GM12878 (cell line): ENCODE data around the gene BEX3. TPM values are rescaled to one million over a fixed set of nuclear protein-coding genes. Genes with fewer than 3 reads are reported as not detected.

Experiments
- ATAC-seq: fragments of 200-7000 bp; cut with Tn5 transposase; 3 replicates; pipeline ENCODE4 v1.9.1; 2020; ENCODE audit warnings: mild to moderate bottlenecking, moderate library complexity
- BruUV-seq: library from RNA; stranded (reverse); fragments of 400-500 nt; replicated peaks from 2 replicates; lab custom pipeline; 2021; lab: Mats Ljungman, UMichigan
- CTCF ChIA-PET: fragments of 300-600 bp; sonication (Branson Sonifier 250); formaldehyde crosslinking; extraction: SDS; loops from one replicate; lab custom pipeline; 2021; ENCODE audit warnings: inconsistent platforms; lab: Yijun Ruan, JAX
- POLR2A ChIA-PET: fragments of 350-600 bp; formaldehyde crosslinking; extraction: SDS; loops from one replicate; lab custom pipeline; 2021; ENCODE audit warnings: inconsistent platforms; lab: Charles Lee
- RAD21 ChIA-PET: fragments of 300-600 bp; sonication (Branson Sonifier 250); formaldehyde crosslinking; loops from one replicate; lab custom pipeline; 2023; ENCODE audit warnings: antibody characterized with exemption; ENCODE audit not compliant: unreplicated experiment; lab: Charles Lee
- SMC1A ChIA-PET: fragments of 300-600 bp; sonication (Branson Sonifier 250); formaldehyde crosslinking; loops from one replicate; lab custom pipeline; 2023; ENCODE audit not compliant: unreplicated experiment, uncharacterized antibody; lab: Charles Lee
- DNase-seq: peaks from one replicate; pipeline ENCODE4 v3.0.0-alpha.2; 2011; ENCODE audit warnings: low read depth, low spot score
- FAIRE-seq: peaks from 3 replicates; lab custom pipeline; 2011; peaks lifted over from hg19 to GRCh38; lab: Jason Lieb, UNC
- H2AFZ ChIP-seq: 2 replicates; pipeline ENCODE4 v1.6.0; 2011; ENCODE audit warnings: low read depth, low read length, control low read depth; ENCODE audit not compliant: control insufficient read depth
- H3K27ac ChIP-seq: 2 replicates; pipeline ENCODE4 v1.5.1; 2011; ENCODE audit warnings: control low read depth; ENCODE audit not compliant: control insufficient read depth, insufficient read depth
- H3K27me3 ChIP-seq, 2 experiments: replicated peaks in 1 of 2; 2 replicates each; pipeline versions ENCODE4 v1.6.0 to v1.6.1; 2011; ENCODE audit warnings: low read length in 1 of 2; ENCODE audit not compliant: control insufficient read depth in 2 of 2, insufficient read depth in 2 of 2
- H3K36me3 ChIP-seq, 2 experiments: 2 replicates each; pipeline ENCODE4 v1.5.1; 2011; ENCODE audit warnings: low read length in 1 of 2; ENCODE audit not compliant: control insufficient read depth in 2 of 2, insufficient read depth in 2 of 2
- H3K4me1 ChIP-seq: 2 replicates; pipeline ENCODE4 v1.6.1; 2011; ENCODE audit warnings: mild to moderate bottlenecking, low read length, moderate library complexity, mixed read lengths; ENCODE audit not compliant: control insufficient read depth, insufficient read depth
- H3K4me2 ChIP-seq: 2 replicates; pipeline ENCODE4 v1.6.0; 2011; ENCODE audit warnings: control low read depth; ENCODE audit not compliant: control insufficient read depth, insufficient read depth
- H3K4me3 ChIP-seq: fragments of 200-600 bp; sonication (generic); 2 replicates; pipeline ENCODE4 v1.5.1; 2016
- H3K79me2 ChIP-seq: 2 replicates; pipeline ENCODE4 v1.6.0; 2011; ENCODE audit warnings: low read length; ENCODE audit not compliant: control insufficient read depth, insufficient read depth
- H3K9ac ChIP-seq: 2 replicates; pipeline ENCODE4 v1.8.0; 2011; ENCODE audit warnings: low read length, control low read depth, mixed read lengths; ENCODE audit not compliant: control insufficient read depth, insufficient read depth
- H3K9me3 ChIP-seq: replicated peaks from 3 replicates; pipeline ENCODE4 v1.5.1; 2011; ENCODE audit warnings: mild to moderate bottlenecking, low read length; ENCODE audit not compliant: control insufficient read depth, insufficient read depth
- H4K20me1 ChIP-seq: 2 replicates; pipeline ENCODE4 v1.6.0; 2011; ENCODE audit not compliant: control insufficient read depth, insufficient read depth
- ATF2 ChIP-seq: IDR thresholded peaks from 2 replicates; pipeline ENCODE4 v1.6.1; 2012; ENCODE audit warnings: low read length, inconsistent platforms
- CBX5 ChIP-seq: sonication (generic); IDR thresholded peaks from 2 replicates; pipeline ENCODE4 v1.6.1; 2016; ENCODE audit warnings: low read depth, moderate library complexity, mild to moderate bottlenecking, inconsistent platforms
- SMARCA5 ChIP-seq: fragments of 450-650 bp; IDR thresholded peaks from 2 replicates; pipeline ENCODE4 v1.6.1; 2017; ENCODE audit warnings: mild to moderate bottlenecking
- ZNF274 ChIP-seq: IDR thresholded peaks from one replicate; pipeline ENCODE4 v1.8.0; 2011; ENCODE audit not compliant: insufficient read length, insufficient read depth
- WGBS: methylation state at CpG from one replicate; pipeline ENCODE4 v1.1.6; 2016; ENCODE audit warnings: low lambda C conversion rate; ENCODE audit not compliant: insufficient replicate concordance, insufficient coverage; ENCODE audit errors: missing lambda C conversion rate; 5-methylcytosine and 5-hydroxymethylcytosine counted together
- in situ Hi-C: fragments of 300-500 bp; cut with MboI; formaldehyde crosslinking; loops from 9 replicates; pipeline ENCODE4 v1.14.3; 2018; ENCODE audit warnings: mixed read lengths
- intact Hi-C: fragments of 100-400 bp; cut with micrococcal nuclease; formaldehyde crosslinking; loops from one replicate; pipeline ENCODE4 v1.14.2; 2022; ENCODE audit not compliant: unreplicated experiment
- polyA plus RNA-seq, 11 experiments: library from polyadenylated mRNA; depleted of rRNA in 4 of 11; unstranded in 6 of 11; stranded (reverse) in 5 of 11; fragments of >200 nt; fragmentation: Nextera tagmentation in 4 of 11; fragmentation: Illumina TruSeq in 1 of 11; extraction: Ambion mirVana in 4 of 11; extraction: Trizol in 1 of 11; gene quantifications; 1 replicate in 1 of 11; 2 replicates in 10 of 11; pipeline versions ENCODE4 v1.2.1 to v1.2.3, GENCODE V29; 2011 to 2016; ENCODE audit warnings: inconsistent platforms in 2 of 11, missing spikeins in 2 of 11, low read depth in 1 of 11
- total RNA-seq, 4 experiments: library from RNA; depleted of rRNA in 3 of 4; stranded (reverse); fragments of >200 nt in 3 of 4; fragmentation: Illumina TruSeq in 1 of 4; extraction: Trizol in 1 of 4; gene quantifications; 2 replicates each; pipeline versions ENCODE4 v1.2.1 to v1.2.3, GENCODE V29; 2013 to 2021
- TF ChIP-seq, protein P1 (sequence below): fragments of 450-650 bp; IDR thresholded peaks from 2 replicates; pipeline ENCODE4 v1.6.1; 2017; ENCODE audit warnings: mild to moderate bottlenecking, moderate library complexity

Gene BEX3
- total and polyA plus RNA-seq, 10 of the 15 experiments (the other 5 are each of a cell fraction or from before 2014, with no cell fraction given), result 1.3 to 1.5 TPM; not detected in 8

DNA sequence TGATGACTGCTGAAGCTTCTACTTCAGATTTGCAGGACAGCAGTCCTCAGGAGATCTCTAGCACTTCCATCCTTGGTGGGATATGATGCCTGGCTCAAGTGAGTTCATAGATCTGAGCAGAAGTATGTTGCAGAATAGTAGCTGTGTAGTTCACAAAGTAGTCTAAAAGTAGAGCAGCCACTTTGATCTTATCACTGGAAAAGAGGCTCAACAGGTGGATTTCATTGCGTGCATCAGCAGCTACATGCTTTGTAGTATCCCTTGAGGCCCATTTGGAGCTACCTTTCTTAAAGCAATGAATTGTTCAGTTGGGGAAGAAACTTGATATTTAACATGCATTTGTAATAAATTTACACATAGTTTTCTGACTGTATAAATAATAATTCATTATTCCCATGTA lies 29.9 kb downstream of the BEX3 start:
- ChIA-PET POLR2A (no interaction called here), RAD21 (no interaction called here), SMC1A (no interaction called here), CTCF (no interaction called here)
- ATAC-seq (no peak), DNase-seq (no peak), FAIRE-seq (no peak)
- TF ChIP-seq CBX5 (no peak), ATF2 (no peak), SMARCA5 (no peak), ZNF274 (no peak)
- TF ChIP-seq, protein P1, sequence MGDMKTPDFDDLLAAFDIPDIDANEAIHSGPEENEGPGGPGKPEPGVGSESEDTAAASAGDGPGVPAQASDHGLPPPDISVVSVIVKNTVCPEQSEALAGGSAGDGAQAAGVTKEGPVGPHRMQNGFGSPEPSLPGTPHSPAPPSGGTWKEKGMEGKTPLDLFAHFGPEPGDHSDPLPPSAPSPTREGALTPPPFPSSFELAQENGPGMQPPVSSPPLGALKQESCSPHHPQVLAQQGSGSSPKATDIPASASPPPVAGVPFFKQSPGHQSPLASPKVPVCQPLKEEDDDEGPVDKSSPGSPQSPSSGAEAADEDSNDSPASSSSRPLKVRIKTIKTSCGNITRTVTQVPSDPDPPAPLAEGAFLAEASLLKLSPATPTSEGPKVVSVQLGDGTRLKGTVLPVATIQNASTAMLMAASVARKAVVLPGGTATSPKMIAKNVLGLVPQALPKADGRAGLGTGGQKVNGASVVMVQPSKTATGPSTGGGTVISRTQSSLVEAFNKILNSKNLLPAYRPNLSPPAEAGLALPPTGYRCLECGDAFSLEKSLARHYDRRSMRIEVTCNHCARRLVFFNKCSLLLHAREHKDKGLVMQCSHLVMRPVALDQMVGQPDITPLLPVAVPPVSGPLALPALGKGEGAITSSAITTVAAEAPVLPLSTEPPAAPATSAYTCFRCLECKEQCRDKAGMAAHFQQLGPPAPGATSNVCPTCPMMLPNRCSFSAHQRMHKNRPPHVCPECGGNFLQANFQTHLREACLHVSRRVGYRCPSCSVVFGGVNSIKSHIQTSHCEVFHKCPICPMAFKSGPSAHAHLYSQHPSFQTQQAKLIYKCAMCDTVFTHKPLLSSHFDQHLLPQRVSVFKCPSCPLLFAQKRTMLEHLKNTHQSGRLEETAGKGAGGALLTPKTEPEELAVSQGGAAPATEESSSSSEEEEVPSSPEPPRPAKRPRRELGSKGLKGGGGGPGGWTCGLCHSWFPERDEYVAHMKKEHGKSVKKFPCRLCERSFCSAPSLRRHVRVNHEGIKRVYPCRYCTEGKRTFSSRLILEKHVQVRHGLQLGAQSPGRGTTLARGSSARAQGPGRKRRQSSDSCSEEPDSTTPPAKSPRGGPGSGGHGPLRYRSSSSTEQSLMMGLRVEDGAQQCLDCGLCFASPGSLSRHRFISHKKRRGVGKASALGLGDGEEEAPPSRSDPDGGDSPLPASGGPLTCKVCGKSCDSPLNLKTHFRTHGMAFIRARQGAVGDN, result no peak
- Histone ChIP-seq H3K27me3 (no peaks in the 10 kb centered on the region), H4K20me1 (no peaks in the 10 kb centered on the region), H3K4me3 (no peak overlapping the region), H3K36me3 (no peaks in the 10 kb centered on the region), H3K79me2 (no peaks in the 10 kb centered on the region), H3K4me1 (no peaks in the 10 kb centered on the region), H3K9me3 (no peaks in the 10 kb centered on the region), H3K27ac (no peak overlapping the region), H2AFZ (no peak overlapping the region), H3K4me2 (no peak overlapping the region), H3K9ac (no peak overlapping the region)
- WGBS, result 38% methylated on average over 1 of the region's 1 CpG
- intact Hi-C loops, result no loop called here
- in situ Hi-C loops, result no loop called here
- no TSS peak for BruUV-seq
